Suppressor macrophage (primary cell): ENCODE results near the gene PLEKHG4B.

ENCODE experiments used
- DNase-seq, 4 experiments: peaks; one replicate each; pipeline ENCODE4 v3.0.0-alpha.2; 2020 to 2022

Gene PLEKHG4B

DNA sequence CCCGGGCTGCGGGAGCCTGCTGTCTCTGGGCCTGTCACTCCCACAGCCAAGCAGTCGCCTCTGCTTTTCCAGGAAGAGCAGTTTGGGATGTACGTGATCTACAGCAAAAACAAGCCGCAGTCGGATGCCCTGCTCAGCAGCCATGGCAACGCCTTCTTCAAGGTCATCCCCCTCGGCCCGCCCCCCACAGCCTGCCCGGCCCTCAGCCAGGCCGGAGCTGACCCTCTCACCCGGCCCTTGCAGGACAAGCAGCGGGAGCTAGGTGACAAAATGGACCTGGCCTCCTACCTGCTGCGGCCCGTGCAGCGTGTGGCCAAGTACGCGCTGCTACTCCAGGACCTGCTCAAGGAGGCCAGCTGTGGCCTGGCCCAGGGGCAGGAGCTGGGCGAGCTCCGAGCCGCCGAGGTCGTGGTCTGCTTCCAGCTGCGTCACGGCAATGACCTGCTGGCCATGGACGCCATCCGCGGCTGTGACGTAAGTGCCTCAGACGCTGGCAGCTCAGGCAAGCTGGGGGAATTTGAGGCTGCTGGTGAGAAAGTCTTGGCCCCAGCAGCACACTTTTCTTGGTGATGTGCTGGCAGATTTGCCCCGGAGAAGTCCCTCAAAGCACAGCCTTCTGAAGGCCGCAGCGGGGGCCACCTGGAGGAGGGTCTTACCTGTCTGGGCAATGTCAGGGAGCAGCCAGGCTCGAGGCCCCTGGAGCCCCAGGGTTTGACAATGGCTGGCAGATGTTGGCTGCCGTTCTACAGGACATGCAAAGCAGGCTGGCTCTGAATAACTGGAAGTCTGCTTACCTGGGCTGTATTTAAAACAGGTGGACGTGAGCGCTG lies 79.2 kb downstream of the PLEKHG4B start:
- DNase-seq, result no peak

DNA sequence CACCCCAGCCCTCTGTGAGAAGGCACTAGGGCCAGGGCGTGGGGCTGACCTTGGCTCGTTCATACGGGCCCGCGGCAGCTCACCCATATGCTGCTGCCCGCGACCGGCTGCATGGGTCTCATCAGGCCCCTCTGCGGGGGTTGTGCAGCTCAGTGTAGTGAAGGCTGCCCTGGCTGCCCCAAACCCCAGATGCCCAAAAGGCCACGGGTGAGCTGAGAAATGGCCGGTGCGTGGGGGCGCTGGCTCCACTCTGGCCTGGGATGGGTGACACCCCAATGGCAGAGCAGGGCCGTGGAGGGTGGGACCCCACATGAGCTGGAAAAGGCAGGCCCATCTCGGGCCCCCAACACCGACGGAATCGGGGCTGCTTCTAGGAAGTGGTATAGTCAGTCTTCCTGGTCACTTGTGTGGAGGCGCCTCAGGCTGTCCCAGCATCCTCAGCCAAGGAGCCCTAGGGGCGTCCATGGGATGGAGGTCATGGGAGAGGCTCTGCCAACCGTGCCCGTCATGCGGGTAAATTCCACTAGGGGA lies 79.9 kb downstream of the PLEKHG4B start:
- DNase-seq, result no peak

DNA sequence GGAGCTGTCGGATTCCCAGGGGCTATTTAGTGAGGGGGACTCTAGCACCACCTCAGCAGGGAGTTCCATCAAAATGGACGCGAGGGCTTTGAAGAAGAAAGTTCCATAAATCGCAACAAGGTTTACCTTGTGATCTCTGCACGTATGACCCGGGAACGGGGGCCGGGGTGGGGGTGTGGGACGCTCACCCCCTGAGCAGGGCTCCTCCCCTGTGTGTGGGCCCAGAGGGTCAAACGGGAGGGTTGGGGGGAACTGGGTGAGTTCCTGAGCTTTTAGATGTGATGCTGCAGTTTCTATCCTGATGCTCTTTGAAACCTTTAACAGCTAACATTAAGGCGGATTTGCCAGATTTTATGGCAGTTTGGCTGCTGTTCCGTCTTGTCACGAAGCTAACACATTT lies 80.5 kb downstream of the PLEKHG4B start:
- DNase-seq, result no peak

DNA sequence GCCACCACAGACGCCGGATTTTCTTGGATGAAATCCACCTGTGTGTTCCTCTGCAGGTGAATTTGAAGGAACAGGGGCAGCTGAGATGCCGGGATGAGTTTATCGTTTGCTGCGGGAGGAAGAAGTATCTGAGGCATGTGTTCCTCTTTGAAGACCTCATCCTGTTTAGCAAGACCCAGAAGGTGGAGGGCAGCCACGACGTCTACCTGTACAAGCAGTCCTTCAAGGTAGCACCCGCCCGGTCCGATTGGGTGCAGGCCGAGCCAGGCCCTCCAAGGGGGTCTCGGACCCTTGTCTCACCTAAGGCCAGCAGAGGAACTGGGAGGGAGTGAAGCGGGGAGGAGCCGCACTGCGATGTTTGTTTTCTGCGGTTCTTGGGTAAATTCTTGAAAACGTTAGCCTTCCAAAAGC lies 80.9 kb downstream of the PLEKHG4B start:
- no peak for DNase-seq

DNA sequence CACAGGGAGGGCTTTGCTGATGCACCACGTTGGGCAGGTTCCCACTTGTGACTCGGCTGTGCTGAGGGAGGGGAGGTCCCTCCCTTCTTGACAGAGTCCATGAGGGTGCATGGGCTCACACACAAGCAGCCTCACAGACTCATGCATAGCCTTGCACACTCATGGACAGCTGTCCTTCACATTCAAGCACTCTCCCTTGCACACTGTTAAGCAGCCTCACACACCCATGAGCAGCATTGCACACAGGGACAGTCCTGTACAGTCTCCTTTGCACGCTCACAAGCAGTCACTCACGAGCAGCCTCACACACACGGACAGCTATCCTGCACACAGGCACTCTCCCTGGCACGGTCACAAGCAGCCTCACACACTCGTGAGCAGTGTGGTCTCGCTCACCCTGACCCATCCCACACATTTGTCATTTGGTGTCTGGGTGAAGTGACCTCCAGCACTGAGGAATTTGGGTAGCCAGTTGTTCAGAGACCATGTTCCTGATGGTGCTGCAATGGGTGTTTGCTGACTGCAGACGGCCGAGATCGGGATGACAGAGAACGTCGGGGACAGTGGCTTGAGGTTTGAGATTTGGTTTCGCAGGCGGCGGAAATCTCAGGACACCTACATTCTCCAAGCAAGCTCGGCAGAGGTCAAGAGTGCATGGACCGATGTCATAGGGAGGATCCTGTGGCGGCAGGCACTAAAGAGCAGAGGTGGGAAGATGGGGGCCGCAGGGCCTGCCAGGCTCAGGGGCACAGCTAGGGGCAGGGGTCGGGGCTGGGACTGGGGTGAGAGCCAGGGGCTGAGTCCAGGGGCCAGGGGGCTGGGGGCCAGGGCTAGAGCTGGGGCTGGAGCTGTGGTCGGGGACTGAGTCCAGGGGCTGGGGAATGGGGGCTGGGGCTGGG lies 81.7 kb downstream of the PLEKHG4B start:
- no peak for DNase-seq

DNA sequence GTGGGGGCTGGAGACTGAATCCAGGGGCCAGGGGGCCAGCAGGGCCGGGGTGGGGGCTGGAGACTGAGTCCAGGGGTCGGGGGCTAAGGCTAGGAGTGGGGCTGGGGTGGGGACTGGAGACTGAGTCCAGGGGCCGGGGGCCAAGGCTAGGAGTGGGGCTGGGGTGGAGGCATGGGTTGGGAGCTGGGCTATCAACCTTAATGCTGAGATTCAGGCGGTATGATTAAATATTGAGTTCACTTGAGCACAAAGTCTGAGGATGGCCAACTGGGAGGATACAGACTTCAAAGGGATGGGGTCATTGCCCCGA lies 82.3 kb downstream of the PLEKHG4B start:
- DNase-seq, result no peak

DNA sequence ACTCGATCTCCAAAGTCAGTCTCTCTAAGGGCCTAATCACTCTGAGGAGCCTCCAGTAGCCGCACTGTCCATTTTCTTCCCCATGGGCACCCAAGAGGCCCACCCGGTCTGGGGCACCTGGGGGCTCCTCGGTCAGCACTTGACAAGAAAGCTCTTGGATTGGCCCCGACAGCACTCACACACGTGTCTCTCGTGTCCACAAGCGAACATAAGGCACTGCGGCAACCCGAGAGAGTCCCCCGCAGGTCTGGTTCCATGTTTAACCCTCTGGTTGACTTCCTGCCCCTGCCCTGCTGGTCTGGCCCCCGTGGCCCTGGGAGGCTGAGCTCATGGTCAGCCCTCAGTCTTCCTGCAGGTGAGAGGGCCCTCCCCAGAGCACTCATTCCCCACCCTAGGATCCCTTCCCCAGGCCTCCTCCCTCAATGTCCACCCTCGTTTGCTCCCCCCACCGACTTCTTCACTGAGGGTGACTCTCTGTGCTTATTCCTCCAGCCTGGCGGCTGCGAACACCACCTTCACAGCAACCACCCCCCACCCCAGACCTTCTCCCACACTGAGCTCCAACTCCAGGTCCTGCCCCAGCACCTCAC lies 83.0 kb downstream of the PLEKHG4B start:
- no peak for DNase-seq

DNA sequence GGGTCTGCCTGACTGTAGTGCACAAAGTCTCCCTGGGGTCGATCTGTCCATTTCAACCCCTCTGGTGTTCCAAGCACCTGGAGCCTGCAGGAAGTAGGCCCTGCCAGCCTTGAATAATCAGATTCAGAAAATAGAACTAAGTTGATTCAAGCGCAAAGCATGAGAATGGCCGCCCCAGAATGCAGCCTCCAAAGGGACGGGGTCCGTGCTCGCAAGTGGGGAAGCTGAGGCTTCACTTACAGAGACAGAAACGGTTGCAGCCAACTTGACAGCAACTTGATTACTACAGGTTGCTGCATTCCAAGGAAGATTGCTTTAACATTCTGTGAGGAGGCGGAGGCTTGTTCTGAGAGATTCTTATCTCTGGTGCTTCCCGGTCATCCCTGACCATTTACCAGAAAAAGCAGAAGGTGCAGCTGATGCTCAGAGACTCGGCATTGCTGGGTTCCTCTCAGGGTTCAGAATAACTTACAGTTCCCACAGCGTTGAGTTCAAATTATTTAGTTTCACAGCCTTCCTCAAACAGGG lies 84.4 kb downstream of the PLEKHG4B start:
- no peak for DNase-seq

GRCh38 chr5:178110-178509 lies 86.1 kb downstream of the PLEKHG4B start:
- DNase-seq, result no peak

GRCh38 chr5:179401-179800 lies 87.4 kb downstream of the PLEKHG4B start:
- no peak for DNase-seq

- no peak for DNase-seq
Observed at GRCh38 chr5:180286-180918, 88.4 kb downstream of the PLEKHG4B start.

GRCh38 chr5:181160-181559 lies 89.2 kb downstream of the PLEKHG4B start:
- no peak for DNase-seq

DNA sequence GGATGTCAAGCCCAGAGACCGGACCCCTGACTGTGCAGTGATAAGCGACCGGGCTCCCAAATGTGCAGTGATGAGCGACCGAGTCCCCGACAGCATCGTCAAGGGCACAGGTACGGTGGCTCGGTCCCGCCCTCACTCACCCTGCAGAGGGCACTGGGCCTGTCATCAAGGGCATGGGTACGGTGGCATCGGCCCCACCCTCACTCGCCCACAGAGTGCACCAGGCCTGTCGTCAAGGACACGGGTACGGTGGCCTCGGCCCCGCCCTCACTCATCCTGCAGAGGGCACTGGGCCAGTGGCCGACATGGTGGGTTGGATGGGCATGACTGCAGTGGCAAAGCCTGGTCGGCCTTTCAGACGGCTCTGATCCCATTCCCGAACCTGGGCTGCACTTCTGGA lies 89.6 kb downstream of the PLEKHG4B start:
- no peak for DNase-seq

GRCh38 chr5:182126-182525 lies 90.2 kb downstream of the PLEKHG4B start:
- DNase-seq, result no peak

DNA sequence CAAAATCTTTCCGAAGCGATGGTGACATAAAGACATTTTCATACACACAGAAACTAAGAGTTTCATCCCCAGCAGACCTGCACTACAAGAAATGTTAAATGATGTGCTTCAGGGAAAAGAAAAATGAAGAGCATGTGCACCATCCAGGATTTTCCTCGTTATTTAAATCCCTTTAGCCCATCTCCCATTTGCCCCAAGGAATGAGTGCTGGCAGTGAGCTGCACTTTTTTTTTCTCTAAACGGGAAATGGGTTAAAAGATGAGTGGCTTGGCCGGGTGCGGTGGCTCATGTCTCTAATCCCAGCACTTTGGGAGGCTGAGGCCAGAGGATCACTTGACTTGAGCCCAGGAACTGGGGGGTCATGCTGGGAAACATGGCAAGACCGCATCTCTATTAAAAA lies 92.5 kb downstream of the PLEKHG4B start:
- no peak for DNase-seq

- no peak for DNase-seq
Observed at GRCh38 chr5:185095-186070, 93.4 kb downstream of the PLEKHG4B start.

DNA sequence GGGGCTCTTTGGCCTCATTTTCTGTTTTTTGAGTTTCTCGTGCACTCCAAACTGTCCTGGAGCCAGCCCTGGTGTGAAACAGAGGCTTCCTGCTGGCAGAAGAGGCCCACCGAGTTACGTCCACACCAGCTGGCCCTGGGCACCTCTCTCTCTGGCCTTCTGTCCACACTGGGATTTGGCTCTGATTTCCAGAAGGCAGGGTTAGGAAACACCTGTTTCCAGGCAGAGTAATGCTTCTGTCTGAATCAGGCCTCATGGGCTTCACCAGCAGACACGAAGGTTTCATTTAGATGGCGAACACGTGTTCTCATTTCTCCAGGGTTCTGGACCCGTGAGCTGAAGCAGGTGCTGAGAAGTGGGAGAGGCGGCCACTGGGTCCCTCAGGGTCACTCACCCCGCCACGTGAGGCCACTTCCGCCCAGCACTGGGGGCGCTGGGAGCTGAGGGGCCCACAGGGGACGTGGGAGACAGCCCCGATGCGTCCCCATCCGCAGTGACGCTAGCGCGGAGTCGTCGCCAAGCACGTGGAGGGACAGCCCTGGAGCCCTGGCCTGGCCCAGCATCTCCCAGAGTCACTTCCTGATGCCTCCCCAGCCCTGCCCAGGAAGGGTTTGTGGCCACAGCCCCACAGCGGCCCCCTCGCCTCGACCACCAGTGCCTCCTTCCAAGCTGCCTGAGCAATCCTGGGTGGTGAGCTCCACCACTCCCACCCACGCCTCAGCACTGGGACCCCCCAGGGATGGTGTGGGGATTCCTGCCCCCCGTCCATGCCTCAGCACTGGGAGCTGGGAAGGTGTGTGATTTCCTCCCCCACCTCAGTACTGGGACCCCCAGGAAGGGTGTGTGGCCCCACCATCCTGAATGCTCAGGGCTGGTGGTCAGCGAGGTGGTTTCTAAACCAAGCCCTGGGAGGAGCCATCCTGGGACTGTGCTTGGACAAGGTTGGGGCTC lies 94.4 kb downstream of the PLEKHG4B start:
- DNase-seq, result no peak

DNA sequence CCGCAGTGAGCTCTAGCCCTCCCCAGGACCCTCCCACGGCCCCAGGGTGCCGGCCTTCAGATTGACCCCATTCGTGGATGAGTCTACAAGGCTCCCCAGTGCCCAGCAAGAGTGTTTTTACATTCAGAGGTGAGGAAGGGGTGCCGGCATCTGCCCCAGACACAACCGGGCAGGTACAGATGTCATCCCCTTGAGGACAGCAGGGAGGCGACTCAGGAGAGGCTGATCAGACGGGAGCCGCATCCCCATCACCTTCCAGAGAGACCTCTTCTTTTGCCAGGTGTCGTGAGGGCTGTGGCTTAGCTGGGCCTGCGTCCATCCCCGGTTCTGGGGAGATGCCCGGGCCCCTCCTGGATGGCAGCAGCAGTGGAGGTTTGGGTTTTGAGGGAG lies 95.1 kb downstream of the PLEKHG4B start:
- DNase-seq, result no peak

- DNase-seq, result no peak
Observed at GRCh38 chr5:187617-188451, 95.9 kb downstream of the PLEKHG4B start.
